A673 (cell line): ENCODE data around the gene NDST4.

ENCODE experiments used
- CTCF ChIP-seq: fragments of 300-800, 200-600 bp; sonication (generic); conservative IDR thresholded peaks from 2 replicates; pipeline ENCODE4 v1.5.1; 2017; ENCODE audit warnings: low read depth, mild to moderate bottlenecking, antibody characterized with exemption, low read length, moderate library complexity, mixed read lengths
- EZH2 ChIP-seq: fragments of 200-600 bp; sonication (generic); IDR thresholded peaks from 2 replicates; pipeline ENCODE4 v1.6.1; 2017; ENCODE audit warnings: borderline replicate concordance, low read depth, mild to moderate bottlenecking, mixed read lengths, antibody characterized with exemption, low read length; ENCODE audit not compliant: poor library complexity, severe bottlenecking

GRCh38 chr4:114807357-114807756, 306.1 kb downstream of the NDST4 start:
- TF ChIP-seq CTCF (no peak), EZH2 (no peak)
